ENCODE data around the gene ELMO1. TPM values are rescaled to one million over a fixed set of nuclear protein-coding genes. Genes with fewer than 3 reads are reported as not detected.

The ELMO1 gene
- total RNA-seq, 1 experiment from 2014 or later = 1.1 TPM

DNA sequence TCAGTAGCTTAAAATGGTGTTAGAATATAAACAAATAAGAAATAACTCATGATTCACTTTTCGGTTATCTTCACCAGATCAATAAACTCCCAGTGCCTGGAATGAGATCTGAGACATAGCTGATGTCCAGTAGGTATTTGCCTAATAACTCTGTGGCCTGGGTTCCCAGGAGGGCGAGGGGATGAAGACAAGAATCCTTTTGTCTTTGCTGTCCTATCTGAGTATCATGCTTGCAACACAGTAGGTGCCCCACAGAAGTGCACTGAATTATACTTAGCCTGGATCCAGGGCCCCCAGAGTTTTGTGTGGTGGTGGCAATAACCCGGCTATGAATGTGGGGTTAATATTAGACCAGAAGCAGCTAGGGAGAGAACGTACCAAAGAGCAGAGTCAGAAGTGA is 374.3 kb downstream of the ELMO1 start:
- no peaks in the 10 kb centered on the region for H4K20me1 ChIP-seq (ENCODE audit: insufficient read depth)
- TF ChIP-seq CEBPB (IDR thresholded peaks at IDR 0.05; ENCODE audit: low read depth) (peak; percentile 11; the same call in 1 of the 2 replicates), CBX3 (IDR thresholded peaks at IDR 0.05; ENCODE audit: low read depth) (no peak)
- POLR2A ChIA-PET = no interaction called here
- H3K4me1 ChIP-seq (ENCODE audit: control insufficient read depth in 1 of 2, insufficient read depth in 2 of 2, low read length in 2 of 2) = peaks cover 4 to 8% of the 10 kb centered on the region in 2 experiments; a peak in 2 of 4 replicates
- H3K36me3 ChIP-seq (ENCODE audit: control insufficient read depth in 1 of 2, insufficient read depth in 2 of 2, low read length in 2 of 2) = no peaks in the 10 kb centered on the region
- no peaks in the 10 kb centered on the region for H3K9me2 ChIP-seq (ENCODE audit: insufficient read depth)
- DNase-seq (ENCODE audit: low read depth, low spot score) (peak; percentile 40), ATAC-seq (peak; percentile 89)
- H3K4me3 ChIP-seq (replicated peaks in 1 of 2; ENCODE audit: low read depth in 1 of 2, low read length in 2 of 2) = no peak overlapping the region
- H2AFZ ChIP-seq (ENCODE audit: low read depth, low read length, poor library complexity, severe bottlenecking) = peak overlapping the region; percentile 82
- intact Hi-C loops (cut with micrococcal nuclease) = no loop called here
- H3K9ac ChIP-seq (ENCODE audit: low read length) = no peak overlapping the region
- CTCF ChIA-PET = no interaction called here
- no peaks in the 10 kb centered on the region for H3K27me3 ChIP-seq (ENCODE audit: insufficient read depth, low read length)
- no TSS peak for BruUV-seq (replicated peaks)
- H3K4me2 ChIP-seq (ENCODE audit: low read length) = peak overlapping the region; percentile 48
- RAD21 ChIA-PET (ENCODE audit: low non-redundant PET in 1 of 2, low total read pairs in 2 of 2, uncharacterized antibody in 2 of 2, unreplicated experiment in 2 of 2) = no interaction called here
- H3K9me3 ChIP-seq (ENCODE audit: control insufficient read depth in 1 of 2, insufficient read depth in 1 of 2, low read depth in 1 of 2, low read length in 2 of 2) = no peaks in the 10 kb centered on the region
- peak overlapping the region; percentile 22; the same call in 1 of the 2 replicates for H3K27ac ChIP-seq (ENCODE audit: low read depth, low read length)
- H3K79me2 ChIP-seq (ENCODE audit: insufficient read depth, low read length) = no peaks in the 10 kb centered on the region

DNA sequence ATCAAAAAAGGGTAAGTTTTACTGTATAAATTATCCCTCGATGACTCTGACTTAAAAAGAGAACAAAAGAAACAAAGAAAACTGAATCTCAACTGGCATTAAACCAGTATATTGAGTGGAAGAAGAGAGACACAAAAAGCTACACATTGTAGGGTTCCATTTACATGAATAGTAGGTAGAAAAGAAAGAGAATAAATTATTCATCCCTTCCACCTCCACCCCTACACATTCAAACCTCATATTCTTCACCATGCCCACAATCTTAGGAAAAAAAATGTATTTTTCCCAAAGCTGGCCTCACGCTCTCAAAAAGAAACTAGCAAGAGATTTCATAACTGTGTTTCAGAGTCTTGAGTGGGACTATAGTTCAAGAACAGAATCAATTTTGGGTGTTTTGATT is 377.5 kb downstream of the ELMO1 start:
- Histone ChIP-seq H3K4me2 (ENCODE audit: low read length) (no peak overlapping the region), H3K79me2 (ENCODE audit: insufficient read depth, low read length) (no peaks in the 10 kb centered on the region)
- POLR2A ChIA-PET = no interaction called here

GRCh38 chr7:37070471-37070870 is 378.2 kb downstream of the ELMO1 start:
- Histone ChIP-seq H3K9me3 (ENCODE audit: control insufficient read depth in 1 of 2, insufficient read depth in 1 of 2, low read depth in 1 of 2, low read length in 2 of 2) (no peaks in the 10 kb centered on the region), H3K4me1 (ENCODE audit: control insufficient read depth in 1 of 2, insufficient read depth in 2 of 2, low read length in 2 of 2) (peaks cover 4 to 12% of the 10 kb centered on the region in 2 experiments; a peak in 2 of 4 replicates), H3K36me3 (ENCODE audit: control insufficient read depth in 1 of 2, insufficient read depth in 2 of 2, low read length in 2 of 2) (no peaks in the 10 kb centered on the region), H3K27ac (ENCODE audit: low read depth, low read length) (no peak overlapping the region), H3K4me2 (ENCODE audit: low read length) (no peak overlapping the region), H3K9ac (ENCODE audit: low read length) (no peak overlapping the region), H4K20me1 (ENCODE audit: insufficient read depth) (no peaks in the 10 kb centered on the region), H3K4me3 (replicated peaks in 1 of 2; ENCODE audit: low read depth in 1 of 2, low read length in 2 of 2) (no peak overlapping the region), H2AFZ (ENCODE audit: low read depth, low read length, poor library complexity, severe bottlenecking) (no peak overlapping the region), H3K79me2 (ENCODE audit: insufficient read depth, low read length) (no peaks in the 10 kb centered on the region), H3K9me2 (ENCODE audit: insufficient read depth) (no peaks in the 10 kb centered on the region), H3K27me3 (ENCODE audit: insufficient read depth, low read length) (no peaks in the 10 kb centered on the region)
- DNase-seq (ENCODE audit: low read depth, low spot score) (no peak), ATAC-seq (no peak)
- ChIA-PET RAD21 (ENCODE audit: low non-redundant PET in 1 of 2, low total read pairs in 2 of 2, uncharacterized antibody in 2 of 2, unreplicated experiment in 2 of 2) (no interaction called here), CTCF (no interaction called here), POLR2A (no interaction called here)
- no peak for TF ChIP-seq SP1 (IDR thresholded peaks at IDR 0.05; ENCODE audit: low read depth)
- no peak for TF ChIP-seq MAX (IDR thresholded peaks at IDR 0.05)
- no peak for TF ChIP-seq CEBPB (IDR thresholded peaks at IDR 0.05; ENCODE audit: low read depth)
- TF ChIP-seq JUND (IDR thresholded peaks at IDR 0.05) = no peak
- no peak for TF ChIP-seq EZH2phosphoT487 (IDR thresholded peaks at IDR 0.05; ENCODE audit: borderline replicate concordance)
- no peak for TF ChIP-seq ELF1 (IDR thresholded peaks at IDR 0.05; ENCODE audit: borderline replicate concordance, low read depth)
- TF ChIP-seq REST (IDR thresholded peaks at IDR 0.05; ENCODE audit: low read depth) = no peak
- TF ChIP-seq ATF3 (IDR thresholded peaks at IDR 0.05) = no peak
- TF ChIP-seq YY1 (IDR thresholded peaks at IDR 0.05; ENCODE audit: extremely low read depth, insufficient replicate concordance, low read depth, low read length) = no peak
- TF ChIP-seq ZFX (IDR thresholded peaks at IDR 0.05) = no peak
- no TSS peak for BruUV-seq (replicated peaks)
- intact Hi-C loops (cut with micrococcal nuclease) = no loop called here

More for the DNA sequence above, 377.5 kb downstream of the ELMO1 start:
- ATAC-seq (no peak), DNase-seq (ENCODE audit: low read depth, low spot score) (no peak)
- H3K4me1 ChIP-seq (ENCODE audit: control insufficient read depth in 1 of 2, insufficient read depth in 2 of 2, low read length in 2 of 2) = peaks cover 4 to 8% of the 10 kb centered on the region in 2 experiments; a peak in 2 of 4 replicates
- H2AFZ ChIP-seq (ENCODE audit: low read depth, low read length, poor library complexity, severe bottlenecking) = no peak overlapping the region
- H3K4me3 ChIP-seq (replicated peaks in 1 of 2; ENCODE audit: low read depth in 1 of 2, low read length in 2 of 2) = no peak overlapping the region
- no TSS peak for BruUV-seq (replicated peaks)
- CTCF ChIA-PET = no interaction called here
- H3K36me3 ChIP-seq (ENCODE audit: control insufficient read depth in 1 of 2, insufficient read depth in 2 of 2, low read length in 2 of 2) = no peaks in the 10 kb centered on the region
- no peak overlapping the region for H3K9ac ChIP-seq (ENCODE audit: low read length)
- no peaks in the 10 kb centered on the region for H3K9me2 ChIP-seq (ENCODE audit: insufficient read depth)
- no peak overlapping the region for H3K27ac ChIP-seq (ENCODE audit: low read depth, low read length)
- H4K20me1 ChIP-seq (ENCODE audit: insufficient read depth) = no peaks in the 10 kb centered on the region
- no peaks in the 10 kb centered on the region for H3K9me3 ChIP-seq (ENCODE audit: control insufficient read depth in 1 of 2, insufficient read depth in 1 of 2, low read depth in 1 of 2, low read length in 2 of 2)
- H3K27me3 ChIP-seq (ENCODE audit: insufficient read depth, low read length) = no peaks in the 10 kb centered on the region
- RAD21 ChIA-PET (ENCODE audit: low non-redundant PET in 1 of 2, low total read pairs in 2 of 2, uncharacterized antibody in 2 of 2, unreplicated experiment in 2 of 2) = no interaction called here
- TF ChIP-seq SP1 (IDR thresholded peaks at IDR 0.05; ENCODE audit: low read depth) = no peak
- TF ChIP-seq ZNF274 (IDR thresholded peaks at IDR 0.05; ENCODE audit: low read depth, low read length) = no peak
- no peak for TF ChIP-seq SRF (IDR thresholded peaks at IDR 0.05; ENCODE audit: low read depth)
- intact Hi-C loops (cut with micrococcal nuclease) = no loop called here
